GM06990 (cell line): ENCODE measurements around the gene ALAS1.

Experiments used
- DNase-seq: peaks from one replicate; pipeline ENCODE4 v3.0.0-alpha.2; 2011; ENCODE audit not compliant: insufficient read length; ENCODE audit errors: extremely low read depth
- H3K27me3 ChIP-seq: replicated peaks from 2 replicates; pipeline ENCODE4 v1.6.0; 2011; ENCODE audit warnings: low read length; ENCODE audit not compliant: control insufficient read depth, insufficient read depth
- H3K36me3 ChIP-seq: 2 replicates; pipeline ENCODE4 v1.5.1; 2011; ENCODE audit warnings: low read length; ENCODE audit not compliant: control insufficient read depth, insufficient read depth
- H3K4me3 ChIP-seq: replicated peaks from 2 replicates; pipeline ENCODE4 v1.5.1; 2011; ENCODE audit warnings: low read depth, mild to moderate bottlenecking, control low read depth, low read length
- CTCF ChIP-seq: IDR thresholded peaks from 2 replicates; pipeline ENCODE4 v1.5.1; 2011; ENCODE audit warnings: low read length, control low read depth, mild to moderate bottlenecking, inconsistent platforms; ENCODE audit not compliant: insufficient read depth, poor library complexity, severe bottlenecking

The ALAS1 gene

GRCh38 chr3:52181543-52181942 lies 16.4 kb upstream of the ALAS1 start:
- TF ChIP-seq CTCF, result no peak
- no peaks in the 10 kb centered on the region for H3K36me3 ChIP-seq
- no peak for DNase-seq
- H3K27me3 ChIP-seq, result no peaks in the 10 kb centered on the region
- H3K4me3 ChIP-seq, result no peak overlapping the region

- Histone ChIP-seq H3K36me3 (no peaks in the 10 kb centered on the region), H3K27me3 (no peaks in the 10 kb centered on the region), H3K4me3 (no peak overlapping the region)
- TF ChIP-seq CTCF, result no peak
- no peak for DNase-seq
Measured at GRCh38 chr3:52182196-52182595, 15.8 kb upstream of the ALAS1 start.

- TF ChIP-seq CTCF, result no peak
- Histone ChIP-seq H3K36me3 (no peaks in the 10 kb centered on the region), H3K27me3 (no peaks in the 10 kb centered on the region), H3K4me3 (no peak overlapping the region)
- no peak for DNase-seq
Measured at GRCh38 chr3:52182691-52183090, 15.3 kb upstream of the ALAS1 start.

GRCh38 chr3:52183786-52184445 lies 14.0 kb upstream of the ALAS1 start:
- DNase-seq, result no peak
- Histone ChIP-seq H3K4me3 (no peak overlapping the region), H3K36me3 (no peaks in the 10 kb centered on the region), H3K27me3 (no peaks in the 10 kb centered on the region)
- TF ChIP-seq CTCF, result no peak

- no peak for DNase-seq
- no peak for TF ChIP-seq CTCF
- Histone ChIP-seq H3K4me3 (no peak overlapping the region), H3K36me3 (no peaks in the 10 kb centered on the region), H3K27me3 (no peaks in the 10 kb centered on the region)
Measured at GRCh38 chr3:52184690-52185089, 13.3 kb upstream of the ALAS1 start.

GRCh38 chr3:52185311-52185710 lies 12.6 kb upstream of the ALAS1 start:
- DNase-seq, result no peak
- no peak overlapping the region for H3K4me3 ChIP-seq
- no peaks in the 10 kb centered on the region for H3K27me3 ChIP-seq
- TF ChIP-seq CTCF, result no peak
- H3K36me3 ChIP-seq, result no peaks in the 10 kb centered on the region
